HCT116 (cell line): ENCODE results near the gene FAM171A1. TPM values are rescaled to one million over a fixed set of nuclear protein-coding genes. Genes with fewer than 3 reads are reported as not detected.

Source experiments
- ATAC-seq: fragments of 200-7000 bp; cut with Tn5 transposase; 2 replicates; pipeline ENCODE4 v1.9.1; 2020; ENCODE audit warnings: mild to moderate bottlenecking, moderate library complexity
- BruUV-seq: library from RNA; stranded (reverse); fragments of 400-500 nt; replicated peaks from 2 replicates; lab custom pipeline; 2021; lab: Mats Ljungman, UMichigan
- CTCF ChIA-PET: fragments of 300-600 bp; sonication (Branson Sonifier 250); formaldehyde crosslinking; loops from one replicate; lab custom pipeline; 2021; ENCODE audit warnings: antibody characterized with exemption; lab: Charles Lee
- POLR2A ChIA-PET: fragments of 300-600, 350-600 bp; sonication (Branson Sonifier 250); formaldehyde crosslinking; loops from one replicate; lab custom pipeline; 2021; ENCODE audit warnings: antibody characterized with exemption; lab: Charles Lee
- RAD21 ChIA-PET, 2 experiments: fragments of 300-600 bp; sonication (Branson Sonifier 250); formaldehyde crosslinking; loops; one replicate each; lab custom pipeline; 2023; ENCODE audit warnings: low total read pairs in 2 of 2; ENCODE audit not compliant: uncharacterized antibody in 2 of 2, unreplicated experiment in 2 of 2, low non-redundant PET in 1 of 2; lab: Charles Lee
- DNase-seq: peaks from one replicate; pipeline ENCODE4 v3.0.0-alpha.2; 2010; ENCODE audit warnings: low read depth, low spot score
- H2AFZ ChIP-seq: fragments of 200-600 bp; shearing (Covaris generic), sonication (generic); 2 replicates; pipeline ENCODE4 v1.6.1; 2017; ENCODE audit warnings: low read depth, mixed run types, mixed read lengths, antibody characterized with exemption, low read length; ENCODE audit not compliant: poor library complexity, severe bottlenecking
- H3K27ac ChIP-seq: 2 replicates; pipeline ENCODE4 v1.5.1; 2012; ENCODE audit warnings: low read depth, low read length
- H3K27me3 ChIP-seq: fragments of 200-600 bp; sonication (generic); 2 replicates; pipeline ENCODE4 v1.6.1; 2016; ENCODE audit warnings: mixed run types, low read length, mixed read lengths; ENCODE audit not compliant: insufficient read depth
- H3K36me3 ChIP-seq, 2 experiments: fragments of 200-500 bp in 1 of 2; fragments of 200-600 bp in 1 of 2; sonication (Bioruptor generic) in 1 of 2; sonication (generic) in 1 of 2; 2 replicates each; pipeline versions ENCODE4 v1.5.1 to v1.6.1; 2014 to 2016; ENCODE audit warnings: low read length in 2 of 2, inconsistent platforms in 1 of 2, mixed read lengths in 1 of 2, mixed run types in 1 of 2; ENCODE audit not compliant: insufficient read depth in 2 of 2, control insufficient read depth in 1 of 2
- H3K4me1 ChIP-seq, 2 experiments: fragments of 200-600 bp in 1 of 2; sonication (generic) in 1 of 2; 2 replicates each; pipeline versions ENCODE4 v1.5.1 to v1.6.1; 2012 to 2017; ENCODE audit warnings: low read length in 2 of 2, inconsistent platforms in 1 of 2, mild to moderate bottlenecking in 1 of 2, mixed read lengths in 1 of 2, mixed run types in 1 of 2, moderate library complexity in 1 of 2; ENCODE audit not compliant: insufficient read depth in 2 of 2, control insufficient read depth in 1 of 2
- H3K4me2 ChIP-seq: fragments of 200-600 bp; sonication (generic); 2 replicates; pipeline ENCODE4 v1.6.1; 2017; ENCODE audit warnings: mixed run types, low read length, mixed read lengths
- H3K4me3 ChIP-seq, 2 experiments: fragments of 200-600 bp in 1 of 2; sonication (generic) in 1 of 2; replicated peaks in 1 of 2; 2 replicates each; pipeline ENCODE4 v1.5.1; 2011 to 2016; ENCODE audit warnings: low read length in 2 of 2, control low read depth in 1 of 2, low read depth in 1 of 2, mild to moderate bottlenecking in 1 of 2, mixed read lengths in 1 of 2, mixed run types in 1 of 2
- H3K79me2 ChIP-seq: fragments of 200-600 bp; sonication (generic); 2 replicates; pipeline ENCODE4 v1.6.1; 2017; ENCODE audit warnings: mild to moderate bottlenecking, mixed run types, low read length, moderate library complexity, mixed read lengths; ENCODE audit not compliant: insufficient read depth
- H3K9ac ChIP-seq: fragments of 200-600 bp; sonication (generic); 2 replicates; pipeline ENCODE4 v1.6.1; 2016; ENCODE audit warnings: low read length, mixed read lengths
- H3K9me2 ChIP-seq: fragments of 200-600 bp; sonication (generic), shearing (Covaris generic); 2 replicates; pipeline ENCODE4 v1.6.1; 2017; ENCODE audit warnings: mixed run types, mild to moderate bottlenecking, moderate library complexity; ENCODE audit not compliant: insufficient read depth
- H3K9me3 ChIP-seq, 2 experiments: fragments of 200-500 bp in 1 of 2; fragments of 200-600 bp in 1 of 2; sonication (Bioruptor generic) in 1 of 2; sonication (generic) in 1 of 2; 2 replicates each; pipeline ENCODE4 v1.6.1; 2014 to 2017; ENCODE audit warnings: low read length in 2 of 2, mixed read lengths in 2 of 2, inconsistent platforms in 1 of 2, low read depth in 1 of 2, mild to moderate bottlenecking in 1 of 2, mixed run types in 1 of 2, moderate library complexity in 1 of 2; ENCODE audit not compliant: control insufficient read depth in 1 of 2, insufficient read depth in 1 of 2
- H4K20me1 ChIP-seq: fragments of 200-600 bp; sonication (generic), shearing (Covaris generic); 2 replicates; pipeline ENCODE4 v1.6.1; 2017; ENCODE audit warnings: mixed run types, mild to moderate bottlenecking, moderate library complexity; ENCODE audit not compliant: insufficient read depth
- ATF3 ChIP-seq: IDR thresholded peaks from 2 replicates; pipeline ENCODE4 v1.6.1; 2012
- CBX3 ChIP-seq: IDR thresholded peaks from 2 replicates; pipeline ENCODE4 v1.6.1; 2012; ENCODE audit warnings: low read depth
- CEBPB ChIP-seq: IDR thresholded peaks from 2 replicates; pipeline ENCODE4 v1.6.1; 2012; ENCODE audit warnings: low read depth
- EGR1 ChIP-seq: IDR thresholded peaks from 2 replicates; pipeline ENCODE4 v1.6.1; 2012; ENCODE audit warnings: low read depth
- ELF1 ChIP-seq: IDR thresholded peaks from 2 replicates; pipeline ENCODE4 v1.6.1; 2012; ENCODE audit warnings: low read depth, borderline replicate concordance
- EZH2phosphoT487 ChIP-seq: fragments of 200-600 bp; IDR thresholded peaks from 2 replicates; pipeline ENCODE4 v1.6.1; 2018; ENCODE audit warnings: antibody characterized with exemption, borderline replicate concordance
- JUND ChIP-seq: IDR thresholded peaks from 2 replicates; pipeline ENCODE4 v1.6.1; 2012
- POLR2AphosphoS5 ChIP-seq: IDR thresholded peaks from 2 replicates; pipeline ENCODE4 v1.6.1; 2011; ENCODE audit warnings: mild to moderate bottlenecking, low read depth, low read length, moderate library complexity
- RAD21 ChIP-seq: IDR thresholded peaks from 2 replicates; pipeline ENCODE4 v1.6.1; 2012; ENCODE audit warnings: low read depth, mild to moderate bottlenecking
- SIN3A ChIP-seq: IDR thresholded peaks from 2 replicates; pipeline ENCODE4 v1.6.1; 2012; ENCODE audit warnings: low read depth
- SP1 ChIP-seq: IDR thresholded peaks from 2 replicates; pipeline ENCODE4 v1.6.1; 2012; ENCODE audit warnings: low read depth
- SRF ChIP-seq: IDR thresholded peaks from 2 replicates; pipeline ENCODE4 v1.6.1; 2012; ENCODE audit warnings: low read depth
- TCF7L2 ChIP-seq: IDR thresholded peaks from 2 replicates; pipeline ENCODE4 v1.7.0; 2011; ENCODE audit warnings: borderline replicate concordance, inconsistent platforms; ENCODE audit not compliant: insufficient read depth, insufficient read length; ENCODE audit errors: extremely low read depth
- YY1 ChIP-seq: IDR thresholded peaks from 2 replicates; pipeline ENCODE4 v1.6.1; 2011; ENCODE audit warnings: low read length, low read depth, moderate library complexity, mild to moderate bottlenecking; ENCODE audit not compliant: insufficient replicate concordance; ENCODE audit errors: extremely low read depth
- ZBTB33 ChIP-seq: IDR thresholded peaks from 2 replicates; pipeline ENCODE4 v1.6.1; 2011; ENCODE audit warnings: mild to moderate bottlenecking, low read length, moderate library complexity; ENCODE audit not compliant: insufficient replicate concordance; ENCODE audit errors: extremely low read depth
- ZFX ChIP-seq: fragments of 450-650 bp; IDR thresholded peaks from 2 replicates; pipeline ENCODE4 v1.6.1; 2017
- ZNF274 ChIP-seq: fragments of 200-500 bp; sonication (Bioruptor generic); IDR thresholded peaks from 2 replicates; pipeline ENCODE4 v1.6.1; 2014; ENCODE audit warnings: mild to moderate bottlenecking, low read depth, low read length, inconsistent platforms
- intact Hi-C: fragments of 100-400 bp; cut with micrococcal nuclease; formaldehyde crosslinking; loops from 2 replicates; pipeline ENCODE4 v1.10.0; 2022
- total RNA-seq: library from RNA; stranded (reverse); gene quantifications from one replicate; pipeline ENCODE4 v1.2.1, GENCODE V29; 2021; ENCODE audit not compliant: unreplicated experiment
- TF ChIP-seq, protein P1 (sequence below): IDR thresholded peaks from 2 replicates; pipeline ENCODE4 v1.6.1; 2012
- TF ChIP-seq, protein P2 (sequence below), 3 experiments: fragments of 200-600 bp in 1 of 3; sonication (generic) in 1 of 3; IDR thresholded peaks in 2 of 3; conservative IDR thresholded peaks in 1 of 3; 2 replicates each; pipeline ENCODE4 v1.5.1; 2012 to 2017; ENCODE audit warnings: low read depth in 2 of 3, low read length in 2 of 3, antibody characterized with exemption in 1 of 3, borderline replicate concordance in 1 of 3, control low read depth in 1 of 3, mild to moderate bottlenecking in 1 of 3, mixed read lengths in 1 of 3, mixed run types in 1 of 3, moderate library complexity in 1 of 3; ENCODE audit not compliant: insufficient read depth in 1 of 3
- TF ChIP-seq, protein P3 (sequence below): IDR thresholded peaks from 2 replicates; pipeline ENCODE4 v1.6.1; 2012; ENCODE audit warnings: low read depth

FAM171A1 gene
- total RNA-seq, 1 experiment from 2014 or later = 32.5 TPM

GRCh38 chr10:15220445-15220844 lies 150.6 kb downstream of the FAM171A1 start:
- TF ChIP-seq SRF (no peak), CEBPB (no peak), ZFX (no peak), EZH2phosphoT487 (no peak), ZNF274 (no peak), POLR2AphosphoS5 (no peak), ATF3 (no peak), SIN3A (no peak), ELF1 (no peak), JUND (no peak), SP1 (no peak), YY1 (no peak), TCF7L2 (no peak), CBX3 (no peak), EGR1 (no peak), ZBTB33 (no peak), RAD21 (no peak)
- TF ChIP-seq, protein P1, sequence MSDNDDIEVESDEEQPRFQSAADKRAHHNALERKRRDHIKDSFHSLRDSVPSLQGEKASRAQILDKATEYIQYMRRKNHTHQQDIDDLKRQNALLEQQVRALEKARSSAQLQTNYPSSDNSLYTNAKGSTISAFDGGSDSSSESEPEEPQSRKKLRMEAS = no peak
- TF ChIP-seq, protein P2, sequence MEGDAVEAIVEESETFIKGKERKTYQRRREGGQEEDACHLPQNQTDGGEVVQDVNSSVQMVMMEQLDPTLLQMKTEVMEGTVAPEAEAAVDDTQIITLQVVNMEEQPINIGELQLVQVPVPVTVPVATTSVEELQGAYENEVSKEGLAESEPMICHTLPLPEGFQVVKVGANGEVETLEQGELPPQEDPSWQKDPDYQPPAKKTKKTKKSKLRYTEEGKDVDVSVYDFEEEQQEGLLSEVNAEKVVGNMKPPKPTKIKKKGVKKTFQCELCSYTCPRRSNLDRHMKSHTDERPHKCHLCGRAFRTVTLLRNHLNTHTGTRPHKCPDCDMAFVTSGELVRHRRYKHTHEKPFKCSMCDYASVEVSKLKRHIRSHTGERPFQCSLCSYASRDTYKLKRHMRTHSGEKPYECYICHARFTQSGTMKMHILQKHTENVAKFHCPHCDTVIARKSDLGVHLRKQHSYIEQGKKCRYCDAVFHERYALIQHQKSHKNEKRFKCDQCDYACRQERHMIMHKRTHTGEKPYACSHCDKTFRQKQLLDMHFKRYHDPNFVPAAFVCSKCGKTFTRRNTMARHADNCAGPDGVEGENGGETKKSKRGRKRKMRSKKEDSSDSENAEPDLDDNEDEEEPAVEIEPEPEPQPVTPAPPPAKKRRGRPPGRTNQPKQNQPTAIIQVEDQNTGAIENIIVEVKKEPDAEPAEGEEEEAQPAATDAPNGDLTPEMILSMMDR (IDR thresholded peaks at IDR 0.05 in 2 of 3, conservative IDR thresholded peaks at IDR 0.05 in 1 of 3; ENCODE audit: borderline replicate concordance in 1 of 3, insufficient read depth in 1 of 3, low read depth in 2 of 3, low read length in 2 of 3) = no peak
- TF ChIP-seq, protein P3, sequence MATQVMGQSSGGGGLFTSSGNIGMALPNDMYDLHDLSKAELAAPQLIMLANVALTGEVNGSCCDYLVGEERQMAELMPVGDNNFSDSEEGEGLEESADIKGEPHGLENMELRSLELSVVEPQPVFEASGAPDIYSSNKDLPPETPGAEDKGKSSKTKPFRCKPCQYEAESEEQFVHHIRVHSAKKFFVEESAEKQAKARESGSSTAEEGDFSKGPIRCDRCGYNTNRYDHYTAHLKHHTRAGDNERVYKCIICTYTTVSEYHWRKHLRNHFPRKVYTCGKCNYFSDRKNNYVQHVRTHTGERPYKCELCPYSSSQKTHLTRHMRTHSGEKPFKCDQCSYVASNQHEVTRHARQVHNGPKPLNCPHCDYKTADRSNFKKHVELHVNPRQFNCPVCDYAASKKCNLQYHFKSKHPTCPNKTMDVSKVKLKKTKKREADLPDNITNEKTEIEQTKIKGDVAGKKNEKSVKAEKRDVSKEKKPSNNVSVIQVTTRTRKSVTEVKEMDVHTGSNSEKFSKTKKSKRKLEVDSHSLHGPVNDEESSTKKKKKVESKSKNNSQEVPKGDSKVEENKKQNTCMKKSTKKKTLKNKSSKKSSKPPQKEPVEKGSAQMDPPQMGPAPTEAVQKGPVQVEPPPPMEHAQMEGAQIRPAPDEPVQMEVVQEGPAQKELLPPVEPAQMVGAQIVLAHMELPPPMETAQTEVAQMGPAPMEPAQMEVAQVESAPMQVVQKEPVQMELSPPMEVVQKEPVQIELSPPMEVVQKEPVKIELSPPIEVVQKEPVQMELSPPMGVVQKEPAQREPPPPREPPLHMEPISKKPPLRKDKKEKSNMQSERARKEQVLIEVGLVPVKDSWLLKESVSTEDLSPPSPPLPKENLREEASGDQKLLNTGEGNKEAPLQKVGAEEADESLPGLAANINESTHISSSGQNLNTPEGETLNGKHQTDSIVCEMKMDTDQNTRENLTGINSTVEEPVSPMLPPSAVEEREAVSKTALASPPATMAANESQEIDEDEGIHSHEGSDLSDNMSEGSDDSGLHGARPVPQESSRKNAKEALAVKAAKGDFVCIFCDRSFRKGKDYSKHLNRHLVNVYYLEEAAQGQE = no peak
- TF ChIP-seq, all 23 proteins: peak for 0
- DNase-seq = no peak
- ChIA-PET RAD21 (no interaction called here), CTCF (no interaction called here), POLR2A (no interaction called here)
- Histone ChIP-seq H3K4me1 (no peaks in the 10 kb centered on the region), H3K4me3 (no peak overlapping the region), H3K79me2 (no peaks in the 10 kb centered on the region), H3K27me3 (no peaks in the 10 kb centered on the region), H3K9me3 (no peaks in the 10 kb centered on the region), H3K27ac (no peak overlapping the region), H4K20me1 (no peaks in the 10 kb centered on the region), H3K9ac (no peak overlapping the region), H3K9me2 (no peaks in the 10 kb centered on the region), H3K4me2 (no peak overlapping the region), H3K36me3 (no peaks in the 10 kb centered on the region), H2AFZ (no peak overlapping the region)
- intact Hi-C loops = no loop called here
- ATAC-seq = no peak
- BruUV-seq = no TSS peak
